Measurements from ENCODE around the gene NTNG2. TPM values are rescaled to one million over a fixed set of nuclear protein-coding genes. Genes with fewer than 3 reads are reported as not detected.

NTNG2 gene
- polyA plus RNA-seq, 1 experiment, result 0.74 TPM

- no peak for TF ChIP-seq CTCF (IDR thresholded peaks at IDR 0.05; ENCODE audit: insufficient read depth, low read depth, low read length)
- H3K4me3 ChIP-seq (ENCODE audit: low read depth, low read length), result no peak overlapping the region
- H3K27me3 ChIP-seq (ENCODE audit: control insufficient read depth, insufficient read depth, low read length), result peaks cover 33% of the 10 kb centered on the region
- no peak for DNase-seq (ENCODE audit: low read depth)
- no peaks in the 10 kb centered on the region for H3K36me3 ChIP-seq (ENCODE audit: control insufficient read depth, insufficient read depth, low read length)
- ChIA-PET POLR2A (no interaction called here), CTCF (interaction anchor here (0.7 to 7.3 kb wide), 2 partner anchors 72 to 112 kb away, joined by 3 to 110 read pairs; no protein-coding TSS in a partner anchor)
These were observed 2.9 kb downstream of the NTNG2 start for GRCh38 chr9:132164604-132165362.

- CTCF ChIA-PET, result interaction anchor here (0.8 to 7.3 kb wide), 5 partner anchors 10 to 410 kb away, joined by 3 to 110 read pairs (median 3); no protein-coding TSS in a partner anchor
- Histone ChIP-seq H3K36me3 (ENCODE audit: control insufficient read depth, insufficient read depth, low read length) (no peaks in the 10 kb centered on the region), H3K4me3 (ENCODE audit: low read depth, low read length) (no peak overlapping the region), H3K27me3 (ENCODE audit: control insufficient read depth, insufficient read depth, low read length) (peaks cover 33% of the 10 kb centered on the region)
- POLR2A ChIA-PET, result no interaction called here
- TF ChIP-seq CTCF (IDR thresholded peaks at IDR 0.05; ENCODE audit: insufficient read depth, low read depth, low read length), result peak; percentile 36
- no peak for DNase-seq (ENCODE audit: low read depth)
These were observed 4.7 kb downstream of the NTNG2 start for GRCh38 chr9:132166599-132166998.

- H3K4me3 ChIP-seq (ENCODE audit: low read depth, low read length), result no peak overlapping the region
- peaks cover 33% of the 10 kb centered on the region for H3K27me3 ChIP-seq (ENCODE audit: control insufficient read depth, insufficient read depth, low read length)
- CTCF ChIA-PET, result interaction anchor here (1.2 to 7.3 kb wide), 3 partner anchors 9 to 404 kb away, joined by 5 to 110 read pairs (median 21); no protein-coding TSS in a partner anchor
- TF ChIP-seq CTCF (IDR thresholded peaks at IDR 0.05; ENCODE audit: insufficient read depth, low read depth, low read length), result no peak
- POLR2A ChIA-PET, result no interaction called here
- no peaks in the 10 kb centered on the region for H3K36me3 ChIP-seq (ENCODE audit: control insufficient read depth, insufficient read depth, low read length)
- DNase-seq (ENCODE audit: low read depth), result no peak
These were observed 5.3 kb downstream of the NTNG2 start for GRCh38 chr9:132167192-132167591.

- Histone ChIP-seq H3K27me3 (ENCODE audit: control insufficient read depth, insufficient read depth, low read length) (peaks cover 29% of the 10 kb centered on the region), H3K36me3 (ENCODE audit: control insufficient read depth, insufficient read depth, low read length) (no peaks in the 10 kb centered on the region), H3K4me3 (ENCODE audit: low read depth, low read length) (no peak overlapping the region)
- ChIA-PET CTCF (interaction anchor here (1.0 to 7.3 kb wide), 4 partner anchors 10 to 91 kb away, joined by 3 to 110 read pairs (median 13); no protein-coding TSS in a partner anchor), POLR2A (no interaction called here)
- no peak for DNase-seq (ENCODE audit: low read depth)
- no peak for TF ChIP-seq CTCF (IDR thresholded peaks at IDR 0.05; ENCODE audit: insufficient read depth, low read depth, low read length)
These were observed 6.5 kb downstream of the NTNG2 start for GRCh38 chr9:132168347-132168746.

GRCh38 chr9:132168851-132169250 lies 7.0 kb downstream of the NTNG2 start:
- peaks cover 29% of the 10 kb centered on the region for H3K27me3 ChIP-seq (ENCODE audit: control insufficient read depth, insufficient read depth, low read length)
- POLR2A ChIA-PET, result no interaction called here
- no peak for DNase-seq (ENCODE audit: low read depth)
- H3K36me3 ChIP-seq (ENCODE audit: control insufficient read depth, insufficient read depth, low read length), result no peaks in the 10 kb centered on the region
- CTCF ChIA-PET, result interaction anchor here (0.7 to 7.3 kb wide), 8 partner anchors 10 to 91 kb away, joined by 3 to 110 read pairs (median 6); no protein-coding TSS in a partner anchor
- TF ChIP-seq CTCF (IDR thresholded peaks at IDR 0.05; ENCODE audit: insufficient read depth, low read depth, low read length), result no peak
- no peak overlapping the region for H3K4me3 ChIP-seq (ENCODE audit: low read depth, low read length)
